ENCODE data around the gene GIMAP5. TPM values are rescaled to one million over a fixed set of nuclear protein-coding genes. Genes with fewer than 3 reads are reported as not detected.

The GIMAP5 gene
- total RNA-seq, 1 experiment from 2014 or later: 0.24 TPM

GRCh38 chr7:150781961-150782360 lies 44.7 kb downstream of the GIMAP5 start (continued):
- TF ChIP-seq, protein P1, sequence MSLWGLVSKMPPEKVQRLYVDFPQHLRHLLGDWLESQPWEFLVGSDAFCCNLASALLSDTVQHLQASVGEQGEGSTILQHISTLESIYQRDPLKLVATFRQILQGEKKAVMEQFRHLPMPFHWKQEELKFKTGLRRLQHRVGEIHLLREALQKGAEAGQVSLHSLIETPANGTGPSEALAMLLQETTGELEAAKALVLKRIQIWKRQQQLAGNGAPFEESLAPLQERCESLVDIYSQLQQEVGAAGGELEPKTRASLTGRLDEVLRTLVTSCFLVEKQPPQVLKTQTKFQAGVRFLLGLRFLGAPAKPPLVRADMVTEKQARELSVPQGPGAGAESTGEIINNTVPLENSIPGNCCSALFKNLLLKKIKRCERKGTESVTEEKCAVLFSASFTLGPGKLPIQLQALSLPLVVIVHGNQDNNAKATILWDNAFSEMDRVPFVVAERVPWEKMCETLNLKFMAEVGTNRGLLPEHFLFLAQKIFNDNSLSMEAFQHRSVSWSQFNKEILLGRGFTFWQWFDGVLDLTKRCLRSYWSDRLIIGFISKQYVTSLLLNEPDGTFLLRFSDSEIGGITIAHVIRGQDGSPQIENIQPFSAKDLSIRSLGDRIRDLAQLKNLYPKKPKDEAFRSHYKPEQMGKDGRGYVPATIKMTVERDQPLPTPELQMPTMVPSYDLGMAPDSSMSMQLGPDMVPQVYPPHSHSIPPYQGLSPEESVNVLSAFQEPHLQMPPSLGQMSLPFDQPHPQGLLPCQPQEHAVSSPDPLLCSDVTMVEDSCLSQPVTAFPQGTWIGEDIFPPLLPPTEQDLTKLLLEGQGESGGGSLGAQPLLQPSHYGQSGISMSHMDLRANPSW (CRISPR knock-in tag; conservative IDR thresholded peaks at IDR 0.05; ENCODE audit: low read depth): no peak
- TF ChIP-seq, protein P2, sequence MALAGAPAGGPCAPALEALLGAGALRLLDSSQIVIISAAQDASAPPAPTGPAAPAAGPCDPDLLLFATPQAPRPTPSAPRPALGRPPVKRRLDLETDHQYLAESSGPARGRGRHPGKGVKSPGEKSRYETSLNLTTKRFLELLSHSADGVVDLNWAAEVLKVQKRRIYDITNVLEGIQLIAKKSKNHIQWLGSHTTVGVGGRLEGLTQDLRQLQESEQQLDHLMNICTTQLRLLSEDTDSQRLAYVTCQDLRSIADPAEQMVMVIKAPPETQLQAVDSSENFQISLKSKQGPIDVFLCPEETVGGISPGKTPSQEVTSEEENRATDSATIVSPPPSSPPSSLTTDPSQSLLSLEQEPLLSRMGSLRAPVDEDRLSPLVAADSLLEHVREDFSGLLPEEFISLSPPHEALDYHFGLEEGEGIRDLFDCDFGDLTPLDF (CRISPR knock-in tag; IDR thresholded peaks at IDR 0.05): no peak

GRCh38 chr7:150784120-150784736 lies 47.0 kb downstream of the GIMAP5 start:
- Mint-ChIP-seq H3K27ac (no peak overlapping the region), H3K4me1 (no peaks in the 10 kb centered on the region), H3K4me3 (no peak overlapping the region), H3K9me3 (no peaks in the 10 kb centered on the region), H3K36me3 (no peaks in the 10 kb centered on the region), H3K27me3 (ENCODE audit: low read depth) (peaks cover 13% of the 10 kb centered on the region)
- POLR2A ChIA-PET: no interaction called here
- ATAC-seq (no peak), DNase-seq (ENCODE audit: low spot score) (no peak)
- CTCF ChIA-PET: no interaction called here
- TF ChIP-seq ZNF121 (CRISPR knock-in tag; IDR thresholded peaks at IDR 0.05) (no peak), SOX15 (CRISPR knock-in tag; IDR thresholded peaks at IDR 0.05) (no peak), KAT7 (CRISPR knock-in tag; IDR thresholded peaks at IDR 0.05; ENCODE audit: borderline replicate concordance) (no peak)

GRCh38 chr7:150784954-150785353 lies 47.7 kb downstream of the GIMAP5 start:
- H3K27ac Mint-ChIP-seq: no peak overlapping the region
- no peaks in the 10 kb centered on the region for H3K36me3 Mint-ChIP-seq
- no peak overlapping the region for H3K4me3 Mint-ChIP-seq
- ChIA-PET CTCF (interaction anchor here (0.8 kb wide), 1 partner anchor 92 kb away, joined by 5 read pairs; no protein-coding TSS in a partner anchor), POLR2A (no interaction called here)
- H3K9me3 Mint-ChIP-seq: no peaks in the 10 kb centered on the region
- DNase-seq (ENCODE audit: low spot score) (no peak), ATAC-seq (no peak)
- no peaks in the 10 kb centered on the region for H3K4me1 Mint-ChIP-seq
- H3K27me3 Mint-ChIP-seq (ENCODE audit: low read depth): peaks cover 13% of the 10 kb centered on the region
- no peak for TF ChIP-seq MXD4 (CRISPR knock-in tag; IDR thresholded peaks at IDR 0.05; ENCODE audit: borderline replicate concordance)
- TF ChIP-seq E2F5 (CRISPR knock-in tag; IDR thresholded peaks at IDR 0.05): no peak
- no peak for TF ChIP-seq ZNF425 (CRISPR knock-in tag; conservative IDR thresholded peaks at IDR 0.05)
- TF ChIP-seq GRHL2 (CRISPR knock-in tag; IDR thresholded peaks at IDR 0.05; ENCODE audit: insufficient replicate concordance, severe bottlenecking): no peak
- no peak for TF ChIP-seq PRRX2 (CRISPR knock-in tag; IDR thresholded peaks at IDR 0.05)
- TF ChIP-seq ZMAT4 (CRISPR knock-in tag; IDR thresholded peaks at IDR 0.05): no peak
- TF ChIP-seq ETV6 (CRISPR knock-in tag; IDR thresholded peaks at IDR 0.05): no peak
- no peak for TF ChIP-seq NFYB (CRISPR knock-in tag; conservative IDR thresholded peaks at IDR 0.05; ENCODE audit: low read depth)
- TF ChIP-seq NR2C2 (CRISPR knock-in tag; IDR thresholded peaks at IDR 0.05): no peak
- no peak for TF ChIP-seq ZNF121 (CRISPR knock-in tag; IDR thresholded peaks at IDR 0.05)
- no peak for TF ChIP-seq EMX1 (CRISPR knock-in tag; IDR thresholded peaks at IDR 0.05)
- no peak for TF ChIP-seq AR (CRISPR knock-in tag; IDR thresholded peaks at IDR 0.05)
- TF ChIP-seq ZNF423 (CRISPR knock-in tag; IDR thresholded peaks at IDR 0.05): no peak
- TF ChIP-seq ZNF232 (CRISPR knock-in tag; IDR thresholded peaks at IDR 0.05): no peak
